T-helper 2 cell (primary cell): Measurements from ENCODE around the gene CDK17.
"Not testable (repeated sequence)": the region's sequence is repeated elsewhere in the genome, so short reads cannot be mapped to it uniquely, and the experiment has no call there.

Experiments used
- DNase-seq, 5 experiments: peaks; one replicate each; pipeline versions ENCODE4 v3.0.0 to v3.0.0-alpha.2; 2012 to 2022

The CDK17 gene

DNA sequence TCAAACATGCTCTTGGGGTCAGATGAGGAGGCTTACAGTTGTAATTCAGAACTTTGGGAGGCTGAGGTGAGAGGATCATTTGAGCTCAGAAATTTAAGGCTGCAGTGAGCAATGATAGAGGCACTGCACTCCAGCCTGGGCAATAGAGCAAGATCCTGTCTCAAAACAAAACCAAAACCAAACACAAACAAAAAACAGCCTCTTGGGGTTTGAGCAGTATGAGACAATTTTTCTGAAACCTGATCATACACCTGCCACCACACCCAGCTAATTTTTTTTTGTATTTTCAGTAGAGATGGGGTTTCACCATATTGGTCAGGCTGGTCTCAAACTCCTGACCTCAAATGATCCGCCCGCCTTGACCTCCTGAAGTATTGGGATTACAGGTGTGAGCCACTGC lies 17.4 kb upstream of the CDK17 start:
- peak in 1 of 5 experiments; percentile 70 for DNase-seq

DNA sequence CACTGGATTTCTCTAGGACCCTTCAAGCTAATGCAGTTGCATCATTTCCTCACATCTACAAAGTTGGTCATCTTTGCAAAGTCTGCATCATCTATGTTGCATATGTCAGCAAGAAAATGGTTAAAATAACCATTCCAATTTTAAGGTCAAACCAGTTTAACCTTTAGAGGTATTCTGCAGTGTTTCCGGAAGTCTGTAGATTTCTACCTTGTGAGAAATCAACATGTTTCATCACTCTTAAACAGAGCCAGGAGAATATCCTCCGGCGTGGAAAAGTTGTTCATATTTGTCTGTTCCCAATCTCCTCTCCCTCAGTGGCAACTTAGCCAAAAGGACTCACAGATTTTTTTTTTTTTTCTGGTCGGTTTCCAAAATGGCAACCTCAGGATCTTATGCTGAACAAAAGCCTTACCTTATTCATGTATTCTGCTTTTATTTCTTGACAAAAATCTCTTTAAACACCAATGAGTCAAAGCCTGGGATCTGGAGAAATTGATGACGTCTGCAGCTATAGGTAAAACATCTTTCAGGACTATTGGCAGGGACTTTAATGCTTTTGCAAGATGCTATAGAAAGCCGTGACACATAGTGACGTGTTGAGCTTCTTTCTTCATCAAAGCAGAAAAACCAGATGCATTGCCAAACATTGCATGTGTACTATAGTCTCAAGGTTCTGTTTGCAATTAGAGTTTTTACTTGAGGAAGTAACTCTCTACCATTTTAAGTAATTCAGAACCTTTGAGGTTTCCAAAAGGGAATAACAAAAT lies 16.0 kb upstream of the CDK17 start:
- DNase-seq = no peak

DNA sequence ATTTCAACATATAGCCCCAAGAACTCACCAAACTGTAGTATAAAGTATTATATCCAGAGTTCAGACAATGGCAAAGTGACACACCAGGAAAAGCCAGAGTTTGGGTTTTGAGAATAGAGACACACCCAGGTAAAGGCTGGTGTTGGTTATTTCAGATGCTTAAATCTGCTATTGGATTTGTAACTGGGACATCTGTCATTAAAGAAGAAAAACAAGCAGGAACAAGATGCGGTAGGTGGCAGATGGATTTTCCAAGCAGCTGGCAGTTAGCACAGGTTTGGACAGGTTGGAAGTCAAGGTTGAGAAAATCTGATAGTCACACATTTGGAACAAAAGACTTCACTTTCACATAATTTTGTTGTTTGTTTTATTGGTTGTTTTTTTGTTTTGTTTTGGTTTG lies 14.4 kb upstream of the CDK17 start:
- no peak for DNase-seq

DNA sequence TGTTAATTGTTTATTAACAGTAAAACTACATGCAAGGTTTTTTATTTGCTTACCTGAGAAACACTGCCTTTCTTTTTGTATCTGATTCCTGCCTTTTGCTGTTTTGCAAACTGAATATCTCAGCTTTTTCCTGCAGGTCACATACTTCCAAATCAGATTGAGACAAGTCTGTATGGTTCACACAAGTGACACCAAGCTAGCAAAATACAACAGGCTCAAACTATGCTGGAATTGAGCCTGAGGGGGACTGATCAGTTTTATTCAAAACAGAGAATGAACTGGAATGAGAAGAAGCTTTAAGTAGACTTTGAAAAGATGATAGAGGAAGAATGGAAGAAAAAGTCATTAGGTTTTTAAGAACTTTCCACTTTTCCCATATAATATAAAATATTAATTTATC lies 12.2 kb upstream of the CDK17 start:
- DNase-seq = no peak

DNA sequence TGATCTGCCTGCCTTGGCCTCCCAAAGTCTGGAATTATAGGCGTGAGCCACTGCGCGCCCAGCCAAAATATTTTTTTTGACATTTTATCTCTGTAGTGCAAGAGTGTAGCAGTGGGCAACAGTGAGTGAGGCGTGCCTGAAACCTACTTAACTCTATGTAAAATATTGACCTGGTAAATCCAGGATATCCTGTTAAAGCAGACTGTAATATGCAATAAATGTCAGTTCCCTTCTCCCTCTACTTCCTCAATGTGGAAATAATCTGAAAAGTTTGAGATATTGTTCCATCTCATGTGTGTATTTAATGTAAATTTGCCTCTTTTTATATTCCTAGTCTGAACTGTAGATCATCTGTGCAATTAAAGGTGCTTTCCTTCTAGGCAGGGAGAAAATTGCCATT lies 9.5 kb upstream of the CDK17 start:
- DNase-seq = no peak

DNA sequence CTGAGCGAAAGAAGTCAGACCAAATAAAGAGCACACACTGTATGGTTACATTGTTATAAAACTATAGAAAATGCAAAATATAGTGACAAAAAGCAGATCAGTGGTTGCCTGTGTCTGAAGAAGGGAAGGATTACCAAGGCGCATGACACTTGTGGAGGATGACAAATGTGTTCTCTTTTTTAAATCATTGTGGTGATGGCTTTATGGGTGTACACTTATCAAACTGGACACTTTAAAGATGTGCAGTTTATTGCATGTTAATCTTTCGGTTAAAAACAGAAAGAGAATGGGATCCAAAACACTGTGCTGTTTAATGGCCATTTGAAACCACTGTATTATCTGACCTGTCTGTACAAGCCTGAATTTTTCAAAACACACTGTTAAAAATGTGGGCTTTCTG lies 8.8 kb upstream of the CDK17 start:
- DNase-seq = no peak

DNA sequence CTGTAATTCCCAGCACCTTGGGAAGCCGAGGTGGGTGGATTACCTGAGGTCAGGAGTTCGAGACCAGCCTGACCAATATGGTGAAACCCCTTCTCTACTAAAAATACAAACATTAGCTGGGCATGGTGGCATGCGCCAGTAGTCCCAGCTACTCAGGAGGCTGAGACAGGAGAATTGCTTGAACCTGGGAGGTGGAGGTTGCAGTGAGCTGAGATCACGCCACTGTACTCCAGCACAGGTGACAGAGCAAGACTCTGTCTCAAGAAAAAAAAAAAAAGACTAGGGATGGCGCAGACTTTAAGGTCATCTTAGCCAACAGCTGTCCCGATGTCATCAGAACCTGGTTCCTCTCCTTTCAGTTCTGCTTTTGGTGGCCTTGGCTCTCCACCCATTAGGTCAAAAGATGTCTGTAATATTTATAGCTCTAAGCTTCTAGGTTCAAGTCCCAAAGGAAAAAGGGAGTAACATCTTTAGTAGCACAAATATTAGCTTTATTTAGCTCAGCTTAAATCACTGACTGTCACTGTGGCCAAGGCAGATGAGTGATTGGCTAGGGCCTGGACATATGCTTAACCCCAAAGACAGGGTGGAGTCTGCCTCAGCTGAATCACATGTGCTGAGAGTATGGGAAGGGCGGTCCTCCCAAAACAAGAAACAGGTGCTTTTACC lies 7.3 kb upstream of the CDK17 start:
- not testable (repeated sequence) for DNase-seq

DNA sequence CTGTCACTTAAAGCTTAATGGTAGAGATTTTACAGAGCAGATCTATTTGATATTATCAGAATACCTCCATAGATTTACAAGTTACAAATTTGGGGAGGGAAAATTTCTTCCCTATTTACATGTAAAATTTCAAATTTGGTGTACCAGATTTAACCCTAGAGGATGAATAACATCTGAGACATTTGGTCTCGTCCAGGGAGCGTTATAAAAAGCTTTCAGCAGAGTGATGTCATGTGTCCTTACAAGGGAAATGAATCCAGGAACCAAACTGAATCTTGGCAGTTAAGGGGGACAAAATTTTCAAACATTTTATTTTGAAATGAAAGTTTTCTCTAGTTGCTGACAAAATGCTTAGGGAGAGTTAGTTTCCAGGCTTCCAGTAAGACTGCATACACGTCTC lies 4.5 kb upstream of the CDK17 start:
- DNase-seq = no peak

DNA sequence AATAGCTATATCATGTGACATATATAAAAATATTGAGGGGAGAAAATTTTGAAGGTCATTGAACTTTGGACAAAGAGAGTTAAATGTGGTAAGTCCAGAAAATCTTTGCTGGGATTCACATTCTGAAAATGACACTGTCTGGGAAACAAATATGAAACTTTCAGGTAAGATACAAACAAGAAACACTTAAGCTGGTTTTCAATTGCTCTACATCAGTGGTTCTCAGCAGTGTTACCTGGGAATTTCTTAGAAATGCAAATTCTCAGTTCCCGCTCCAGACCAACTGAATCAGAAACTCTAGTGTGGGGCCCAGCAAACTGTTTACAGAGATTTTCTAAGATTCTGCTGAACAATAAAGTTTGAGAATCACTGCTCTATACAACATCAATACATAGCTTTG lies 3.6 kb upstream of the CDK17 start:
- no peak for DNase-seq

DNA sequence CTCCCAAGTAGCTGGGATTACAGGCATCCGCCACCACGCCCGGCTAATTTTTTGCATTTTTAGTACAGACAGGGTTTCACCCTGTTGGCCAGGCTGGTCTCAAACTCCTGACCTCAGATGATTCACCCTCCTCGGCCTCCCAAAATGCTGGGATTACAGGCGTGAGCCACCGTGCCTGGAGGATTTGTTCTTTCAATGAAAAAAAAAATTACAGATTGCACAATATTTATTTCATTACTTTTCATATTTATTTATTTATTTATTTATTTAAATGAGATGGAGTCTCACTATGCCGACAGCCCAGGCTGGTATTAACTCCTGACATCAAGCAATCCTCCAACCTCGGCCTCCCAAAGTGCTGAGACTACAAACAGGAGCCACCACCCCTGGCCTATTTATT lies 2.3 kb upstream of the CDK17 start:
- not testable (repeated sequence) for DNase-seq

DNA sequence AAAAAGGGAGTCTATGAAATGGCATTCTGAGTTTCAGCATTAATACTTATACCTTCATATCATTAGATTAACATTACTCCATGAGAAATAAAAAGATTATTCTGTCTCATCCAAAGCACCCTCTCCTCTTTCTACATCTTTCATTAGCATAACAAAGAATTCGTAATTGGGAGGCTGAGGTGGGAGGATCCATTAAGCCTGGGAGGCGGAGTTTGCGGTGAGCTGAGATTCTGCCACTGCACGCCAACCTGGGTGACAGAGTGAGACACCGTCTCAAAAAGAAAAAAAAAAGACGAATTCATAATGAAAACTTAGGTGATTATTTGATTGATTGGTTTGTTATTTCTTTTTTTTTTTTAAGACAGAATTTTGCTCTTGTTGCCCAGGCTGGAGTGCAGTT lies 1.8 kb upstream of the CDK17 start:
- DNase-seq = peak in 2 of 5 experiments; percentile 12 to 74

DNA sequence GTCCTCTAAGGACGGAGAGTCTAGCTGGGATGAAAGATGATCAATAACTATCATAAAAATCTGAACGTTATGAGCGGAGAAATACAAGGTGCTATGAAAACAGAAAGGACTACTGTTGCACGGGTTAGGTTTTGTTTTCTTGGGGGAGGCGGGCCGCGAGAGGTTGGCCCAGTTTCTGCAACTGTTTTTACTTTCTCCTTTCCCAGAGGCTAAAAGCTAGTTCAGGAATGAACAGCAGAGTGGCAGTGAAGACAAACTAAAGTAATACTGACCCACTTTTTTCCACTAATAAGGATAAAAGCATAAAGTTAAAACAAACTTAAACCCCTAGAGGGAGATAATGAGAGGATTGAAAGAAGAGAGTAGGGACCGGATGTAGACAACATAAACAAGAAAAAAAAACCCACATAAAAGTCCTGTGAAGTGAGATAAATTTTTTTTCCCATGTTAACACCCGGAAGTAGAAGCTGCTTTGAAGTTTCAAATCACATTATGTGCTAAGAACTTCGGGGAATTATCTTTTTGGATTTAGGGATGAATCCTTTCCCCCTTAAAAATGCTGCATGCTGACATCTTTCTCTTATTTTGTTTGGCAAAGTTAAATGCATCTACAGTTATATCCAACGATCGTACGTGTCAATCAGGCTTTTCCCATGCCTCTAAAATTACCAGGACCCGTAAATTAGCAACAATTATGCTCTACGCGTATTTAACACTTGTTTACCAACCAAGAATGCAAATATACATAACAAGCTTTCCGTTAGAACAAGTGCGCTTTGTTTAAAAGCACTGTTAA lies 1.0 kb upstream of the CDK17 start:
- DNase-seq = peak in 3 of 5 experiments; percentile 13 to 88 (median 81)

DNA sequence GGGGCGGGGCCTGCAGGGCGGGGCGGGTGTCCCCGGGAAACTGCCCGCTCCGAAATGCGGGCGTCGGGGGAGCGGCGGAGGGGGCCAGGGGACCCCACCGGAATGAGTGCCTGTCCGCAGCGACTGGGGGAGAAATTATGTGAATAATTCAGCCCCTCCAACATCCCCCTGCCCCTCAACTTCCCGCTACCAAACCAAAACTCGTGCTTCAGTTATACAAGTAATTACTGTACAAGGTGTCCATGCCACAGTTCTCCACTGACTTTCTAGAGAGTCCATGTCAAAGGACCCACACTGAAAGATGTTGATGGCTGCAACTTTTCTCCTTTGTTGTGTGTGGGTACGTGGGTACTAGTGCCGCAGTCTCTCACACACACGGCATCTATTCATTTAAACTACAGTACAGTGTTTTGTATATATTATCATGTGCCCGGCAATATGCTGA lies 414 bp upstream of the CDK17 start:
- no peak for DNase-seq

DNA sequence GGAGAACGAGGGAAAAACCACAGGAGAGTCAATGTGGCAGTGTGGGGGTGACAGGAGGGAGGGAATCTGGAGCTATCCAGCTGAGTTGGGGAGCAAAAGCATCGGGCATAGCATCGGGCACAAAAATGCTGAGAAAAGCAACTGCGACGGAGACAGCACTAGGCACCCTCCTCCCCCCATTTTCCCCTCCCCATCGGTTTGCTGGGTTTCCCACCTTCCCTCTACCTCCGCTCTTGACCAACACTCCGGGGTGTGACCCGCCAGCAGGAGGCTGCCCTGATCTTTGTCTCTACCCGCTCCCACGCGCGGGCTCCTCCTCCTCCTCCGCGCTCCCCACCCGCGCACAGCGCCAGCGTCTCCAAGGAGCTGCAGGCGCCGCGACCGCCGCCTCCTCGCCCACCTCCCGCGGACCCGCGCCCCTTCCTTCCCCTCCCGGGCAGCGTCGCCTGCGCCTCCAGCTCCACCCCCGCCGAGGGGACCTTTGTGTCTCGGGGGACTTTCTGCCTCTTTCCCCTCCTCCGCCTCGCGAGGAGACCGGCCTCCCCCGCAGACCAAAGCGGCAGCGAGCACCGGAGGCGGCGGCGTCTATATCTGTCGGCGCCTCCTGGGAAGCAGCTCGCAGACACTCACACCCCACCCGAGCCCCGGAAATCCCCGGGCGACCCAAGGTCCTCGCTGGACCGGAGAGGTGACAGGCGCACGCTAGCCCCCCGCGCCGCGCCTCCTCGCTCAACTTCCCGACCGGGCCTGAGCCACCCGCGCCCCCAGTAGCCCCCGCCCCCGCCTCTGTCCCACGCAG lies 920 bp downstream of the CDK17 start:
- peak; percentile 48 to 83 (median 67) for DNase-seq

DNA sequence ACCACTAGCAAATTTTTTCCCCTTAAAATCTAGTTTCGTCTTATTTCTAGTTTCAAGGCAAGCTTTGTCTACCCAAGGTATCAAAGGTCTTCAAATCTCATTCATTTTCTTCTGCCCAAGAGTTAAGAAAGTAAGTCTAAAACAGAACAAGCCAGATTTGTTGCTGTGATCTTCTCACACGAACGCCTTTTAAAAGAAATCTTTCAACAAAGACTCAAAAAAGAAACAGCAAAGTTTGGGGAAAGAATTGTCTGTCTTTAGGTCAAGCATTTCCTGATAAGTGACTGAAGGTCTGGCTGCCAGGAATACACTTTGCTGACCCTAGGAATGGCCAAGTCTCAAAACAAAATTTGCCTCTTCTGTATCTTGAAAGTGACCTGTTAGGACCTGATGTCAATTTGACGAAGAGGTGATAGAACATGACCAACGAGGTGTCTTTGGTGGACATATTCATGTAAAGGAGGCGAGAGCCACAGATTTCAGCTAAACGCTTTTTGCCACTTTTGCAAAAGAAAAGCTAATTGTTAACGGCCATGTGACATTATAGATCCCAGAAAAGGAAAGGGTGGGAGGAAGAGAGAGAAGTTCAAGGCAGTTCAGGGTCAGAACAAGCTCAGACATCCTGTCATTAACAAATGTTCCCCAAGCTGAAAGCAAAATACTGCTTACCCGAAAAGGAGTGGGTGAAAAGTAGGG lies 1.7 kb downstream of the CDK17 start:
- DNase-seq = peak in 1 of 5 experiments; percentile 26

DNA sequence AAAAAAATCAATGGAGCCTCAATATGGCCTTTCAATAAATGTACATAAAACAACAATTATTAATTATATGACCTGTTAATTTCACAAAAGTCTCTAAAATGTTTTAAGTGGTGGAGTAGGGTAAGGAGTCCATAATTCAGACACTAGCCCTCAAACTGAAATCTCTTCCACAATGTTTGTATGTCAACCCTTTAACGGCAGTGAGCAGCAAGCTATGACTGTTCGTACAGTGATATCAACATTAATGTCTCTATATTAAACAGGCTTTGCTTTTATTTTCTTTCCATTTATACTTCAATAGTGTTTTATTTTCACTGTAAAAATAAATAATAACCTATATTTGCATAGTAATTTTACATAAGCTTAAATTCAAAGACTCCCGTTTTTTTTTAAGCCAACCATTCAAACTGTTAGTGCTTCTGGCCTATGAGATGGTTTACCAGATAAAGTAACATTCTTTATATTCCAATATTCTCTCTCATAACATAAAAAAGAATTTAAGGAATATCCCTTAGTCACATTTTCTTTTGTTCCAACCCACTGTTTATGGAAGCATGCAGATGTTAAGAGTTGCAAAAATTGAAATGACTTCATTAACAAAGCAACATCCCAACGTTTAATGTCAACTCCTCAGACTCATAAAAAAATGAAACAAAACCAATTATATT lies 2.3 kb downstream of the CDK17 start:
- DNase-seq = peak in 1 of 5 experiments; percentile 40

DNA sequence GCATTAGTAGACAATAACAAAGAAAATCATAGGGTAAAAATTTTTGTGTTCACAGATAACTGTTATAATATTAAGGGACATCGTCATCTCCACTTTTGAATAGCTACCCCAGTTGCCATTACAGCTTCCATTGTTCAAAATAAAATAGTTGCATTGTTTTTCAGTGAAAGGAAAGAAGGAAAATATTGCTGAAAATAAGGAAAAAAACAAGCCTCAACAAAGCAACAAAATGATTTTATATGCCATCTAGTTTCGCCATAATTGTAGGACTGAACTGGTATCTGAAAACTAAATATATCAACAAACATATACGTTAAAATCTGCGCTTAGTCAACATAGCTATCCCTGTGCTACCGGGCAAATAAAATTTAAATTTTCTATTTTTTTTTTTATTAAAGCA lies 3.3 kb downstream of the CDK17 start:
- no peak for DNase-seq

DNA sequence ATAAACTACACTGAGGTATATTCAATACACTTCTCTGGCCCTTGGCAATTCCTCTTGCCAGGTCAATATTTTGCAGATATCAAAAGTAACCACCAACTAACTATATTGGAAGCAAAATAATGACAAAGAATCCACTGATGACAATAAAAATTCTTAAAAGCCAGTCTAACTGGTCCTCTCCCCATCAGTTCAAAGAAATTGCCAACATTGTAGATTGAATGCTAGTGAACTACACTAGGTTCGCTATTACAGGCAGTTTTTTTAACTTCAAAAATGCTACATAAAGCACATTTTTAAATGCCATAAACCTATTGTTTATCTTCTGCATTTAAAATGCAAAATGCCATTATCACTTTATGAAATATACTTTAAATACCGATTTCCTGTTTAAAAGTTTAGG lies 4.0 kb downstream of the CDK17 start:
- DNase-seq = no peak

DNA sequence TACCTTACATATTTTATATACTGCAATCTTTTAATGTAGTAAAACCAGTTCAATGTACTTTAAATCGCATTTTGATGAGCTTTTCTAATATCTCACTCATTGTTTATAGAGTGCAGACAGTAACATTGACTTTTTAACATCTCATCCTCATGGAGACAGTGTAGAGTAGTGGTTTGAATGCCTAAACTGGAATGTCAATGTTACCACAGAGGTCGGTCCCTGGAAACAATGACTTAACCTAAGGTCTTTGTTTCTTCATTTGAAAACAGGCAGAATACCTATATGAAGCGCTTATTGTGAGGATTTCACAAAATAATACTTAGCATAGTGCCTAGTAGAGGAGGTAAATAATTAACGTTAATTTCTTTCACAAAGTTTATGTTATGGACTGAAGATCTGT lies 5.0 kb downstream of the CDK17 start:
- DNase-seq = no peak

DNA sequence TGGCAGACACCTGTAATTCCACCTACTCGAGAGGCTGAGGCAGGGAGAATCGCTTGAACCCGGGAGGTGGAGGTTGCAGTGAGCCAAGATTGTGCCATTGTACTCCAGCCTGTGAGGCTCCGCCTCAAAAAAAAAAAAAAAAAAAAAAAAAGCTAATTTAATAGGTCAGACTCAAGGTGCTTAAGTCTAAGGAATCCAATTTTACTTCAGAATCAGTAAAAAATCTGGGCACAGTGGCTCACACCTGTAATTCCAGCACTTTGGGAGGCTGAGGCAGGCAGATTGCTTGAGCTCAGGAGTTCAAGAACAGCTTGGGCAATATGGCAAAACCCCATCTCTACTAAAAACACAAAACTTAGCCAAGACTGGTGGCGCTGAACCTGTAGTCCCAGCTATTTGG lies 7.0 kb downstream of the CDK17 start:
- not testable (repeated sequence) for DNase-seq

DNA sequence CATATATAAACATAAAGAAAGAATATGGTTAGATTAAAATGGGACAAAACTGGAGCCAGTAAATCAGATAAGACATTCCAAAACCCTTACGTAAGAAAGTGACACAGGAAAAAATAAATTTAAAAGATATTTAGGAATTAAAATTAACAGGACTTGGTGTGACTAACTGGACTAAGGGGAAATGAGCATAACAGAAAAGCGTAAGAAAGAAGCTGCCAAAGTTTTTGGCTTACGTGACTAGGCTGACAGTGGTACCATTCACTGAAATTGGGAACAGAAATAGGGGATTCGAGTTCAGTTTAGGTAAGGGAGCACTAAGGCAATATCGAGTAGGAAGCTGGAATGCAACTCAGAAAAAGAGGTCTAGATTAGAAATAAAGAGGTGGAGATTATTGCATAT lies 7.8 kb downstream of the CDK17 start:
- DNase-seq = no peak

DNA sequence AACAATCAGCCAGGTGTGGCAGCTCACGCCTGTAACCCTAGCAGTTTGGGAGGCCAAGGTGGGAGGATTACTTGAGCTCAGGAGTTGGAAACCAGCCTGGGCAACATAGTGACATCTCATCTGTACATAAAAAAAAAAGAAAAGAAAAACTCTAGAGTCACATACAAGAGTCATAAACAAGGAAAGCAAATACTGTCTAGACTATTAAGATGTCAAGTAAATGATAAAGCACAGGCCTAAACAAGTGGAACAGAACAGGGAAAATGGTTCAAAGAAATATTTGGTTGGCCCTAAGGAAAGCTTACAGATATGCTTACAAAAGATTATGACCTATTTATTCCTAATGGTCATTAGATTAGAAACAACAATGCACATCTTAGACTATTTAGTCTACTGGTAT lies 12.3 kb downstream of the CDK17 start:
- no peak for DNase-seq
